Hematopoietic multipotent progenitor cell treated with erythropoietin and hydrocortisone succinate and interleukin-3 and kit ligand, for 6 days (in vitro differentiated cells): ENCODE measurements around the gene DIS3L2.
A peak's percentile ranks its signal among the peaks of the same experiment; 100 is the strongest.

Experiments used
- DNase-seq: peaks from one replicate; pipeline ENCODE4 v3.0.0-alpha.2; 2015

Gene DIS3L2

GRCh38 chr2:232203936-232204335, 242.4 kb downstream of the DIS3L2 start:
- no peak for DNase-seq

GRCh38 chr2:232204457-232204931, 243.0 kb downstream of the DIS3L2 start:
- DNase-seq, result no peak

- DNase-seq, result no peak
Observed at GRCh38 chr2:232207174-232207573, 245.7 kb downstream of the DIS3L2 start.

GRCh38 chr2:232210306-232210705, 248.8 kb downstream of the DIS3L2 start:
- DNase-seq, result no peak

GRCh38 chr2:232211743-232212686, 250.5 kb downstream of the DIS3L2 start:
- peak; percentile 11 for DNase-seq

- no peak for DNase-seq
Observed at GRCh38 chr2:232213176-232213575, 251.7 kb downstream of the DIS3L2 start.

- DNase-seq, result no peak
Observed at GRCh38 chr2:232214053-232214452, 252.5 kb downstream of the DIS3L2 start.

GRCh38 chr2:232216028-232216427, 254.5 kb downstream of the DIS3L2 start:
- DNase-seq, result no peak

- no peak for DNase-seq
Observed at GRCh38 chr2:232218778-232219495, 257.4 kb downstream of the DIS3L2 start.

GRCh38 chr2:232219496-232219870, 258.0 kb downstream of the DIS3L2 start:
- DNase-seq, result peak; percentile 21

GRCh38 chr2:232219932-232220331, 258.4 kb downstream of the DIS3L2 start:
- DNase-seq, result no peak

- no peak for DNase-seq
Observed at GRCh38 chr2:232225429-232225828, 263.9 kb downstream of the DIS3L2 start.

GRCh38 chr2:232225895-232226294, 264.4 kb downstream of the DIS3L2 start:
- no peak for DNase-seq

GRCh38 chr2:232228332-232228731, 266.8 kb downstream of the DIS3L2 start:
- DNase-seq, result no peak

- DNase-seq, result no peak
Observed at GRCh38 chr2:232228971-232229894, 267.7 kb downstream of the DIS3L2 start.

- DNase-seq, result no peak
Observed at GRCh38 chr2:232229911-232230310, 268.4 kb downstream of the DIS3L2 start.

- DNase-seq, result peak; percentile 72
Observed at GRCh38 chr2:232230560-232230959, 269.0 kb downstream of the DIS3L2 start.

- no peak for DNase-seq
Observed at GRCh38 chr2:232231554-232231953, 270.0 kb downstream of the DIS3L2 start.

- DNase-seq, result no peak
Observed at GRCh38 chr2:232232915-232233314, 271.4 kb downstream of the DIS3L2 start.

GRCh38 chr2:232234922-232235615, 273.6 kb downstream of the DIS3L2 start:
- DNase-seq, result no peak

GRCh38 chr2:232235716-232236115, 274.2 kb downstream of the DIS3L2 start:
- no peak for DNase-seq

- no peak for DNase-seq
Observed at GRCh38 chr2:232236200-232236599, 274.7 kb downstream of the DIS3L2 start.
